Measurements from ENCODE around the gene SDK1.

SDK1 gene

DNA sequence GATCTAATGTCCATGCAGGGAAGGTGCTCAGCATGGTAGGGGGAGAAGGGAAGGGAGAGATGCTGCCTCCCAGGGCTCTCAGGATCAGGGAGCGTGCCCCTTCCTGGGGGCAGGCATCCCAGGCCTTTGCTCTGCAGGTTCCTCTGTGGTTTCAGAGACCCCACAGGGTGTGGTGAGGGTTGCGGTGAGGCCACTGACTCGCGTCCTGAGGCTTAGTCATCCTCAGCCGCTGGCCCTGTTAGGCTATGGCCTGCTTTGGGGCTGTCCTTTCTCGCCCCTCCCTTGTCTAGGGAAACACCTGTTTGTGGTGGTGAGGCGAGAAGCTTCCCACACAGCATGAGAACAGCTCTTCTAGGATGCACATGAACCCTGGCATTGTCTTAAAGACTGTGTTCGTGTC, 822.8 kb downstream of the SDK1 start:
- no peak for TF ChIP-seq CTCF (IDR thresholded peaks at IDR 0.05; ENCODE audit: low read depth, low read length)
- no peak for DNase-seq
- H3K36me3 ChIP-seq: no peaks in the 10 kb centered on the region
- no peak overlapping the region for H3K4me3 ChIP-seq (ENCODE audit: low read depth, low read length)
- H3K9me3 ChIP-seq: no peaks in the 10 kb centered on the region
- no peaks in the 10 kb centered on the region for H3K4me1 ChIP-seq
- no peaks in the 10 kb centered on the region for H3K27me3 ChIP-seq

- no peak for TF ChIP-seq CTCF (IDR thresholded peaks at IDR 0.05; ENCODE audit: low read depth, low read length)
- Histone ChIP-seq H3K36me3 (no peaks in the 10 kb centered on the region), H3K4me1 (no peaks in the 10 kb centered on the region), H3K27me3 (no peaks in the 10 kb centered on the region), H3K9me3 (no peaks in the 10 kb centered on the region; the same call in 1 of the 2 replicates), H3K4me3 (ENCODE audit: low read depth, low read length) (no peak overlapping the region)
- DNase-seq: no peak
These were observed 823.8 kb downstream of the SDK1 start for GRCh38 chr7:4124556-4125477.

DNA sequence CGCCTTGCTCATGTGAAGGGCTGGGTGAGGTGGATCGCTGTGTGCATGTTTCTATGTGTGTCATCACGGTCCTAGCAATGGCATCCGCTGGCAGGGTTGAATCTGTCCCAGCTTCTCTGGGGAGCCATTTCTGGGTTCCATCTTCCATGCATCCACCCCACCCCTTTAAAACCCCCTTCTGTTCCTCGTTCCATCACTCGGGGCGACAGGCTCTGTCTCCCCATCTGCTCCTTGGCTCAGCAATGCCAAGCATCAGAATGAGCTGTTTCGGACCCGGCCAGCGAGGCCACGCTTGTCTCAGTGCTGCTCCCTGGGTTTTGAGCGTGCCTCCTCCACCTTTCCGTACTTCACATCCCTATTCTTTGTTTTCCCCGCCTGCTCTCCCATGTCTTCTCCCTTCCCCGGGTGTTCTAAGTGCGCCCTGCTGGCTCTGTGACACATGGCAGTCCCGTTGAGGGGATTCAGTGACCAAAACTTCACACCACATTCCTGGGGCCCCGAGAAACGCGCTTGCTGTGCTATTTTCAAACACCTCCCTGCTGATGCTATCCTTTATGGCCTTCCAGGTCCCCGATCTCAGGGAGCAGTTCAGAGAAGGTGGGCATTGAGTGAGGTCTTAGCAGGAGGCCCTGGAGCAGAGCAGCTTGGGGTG, 827.0 kb downstream of the SDK1 start:
- no peaks in the 10 kb centered on the region; the same call in 1 of the 2 replicates for H3K9me3 ChIP-seq
- TF ChIP-seq CTCF (IDR thresholded peaks at IDR 0.05; ENCODE audit: low read depth, low read length): no peak
- H3K36me3 ChIP-seq: no peaks in the 10 kb centered on the region
- H3K4me3 ChIP-seq (ENCODE audit: low read depth, low read length): no peak overlapping the region
- H3K4me1 ChIP-seq: no peaks in the 10 kb centered on the region
- H3K27me3 ChIP-seq: no peaks in the 10 kb centered on the region
- no peak for DNase-seq

DNA sequence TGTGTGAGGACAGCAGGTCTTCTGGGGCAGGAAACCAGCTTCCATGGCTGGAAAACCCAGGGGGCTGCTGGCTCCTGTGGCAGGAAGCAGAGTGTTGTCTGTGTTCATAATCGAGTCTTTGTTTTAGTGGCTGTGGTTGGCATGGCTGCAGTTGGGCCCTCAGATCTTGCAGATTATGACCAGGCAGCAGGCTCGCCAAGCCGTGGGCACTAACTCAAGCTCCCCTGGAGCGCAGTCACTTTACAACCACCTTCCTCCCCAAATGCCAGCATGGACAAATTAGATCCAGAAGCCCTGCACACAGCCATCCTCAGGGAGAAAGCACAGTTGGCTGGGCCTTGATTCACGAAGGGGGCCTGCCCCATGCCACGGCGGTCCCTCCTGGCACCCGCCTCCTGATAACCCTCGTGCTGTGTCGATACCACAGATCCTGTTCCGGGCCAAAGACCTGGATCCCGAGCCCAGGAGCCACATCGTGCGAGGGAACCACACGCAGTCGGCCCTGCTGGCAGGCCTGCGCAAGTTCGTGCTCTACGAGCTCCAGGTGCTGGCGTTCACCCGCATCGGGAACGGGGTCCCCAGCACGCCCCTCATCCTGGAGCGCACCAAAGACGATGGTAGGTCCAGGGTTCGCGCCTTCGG, 828.5 kb downstream of the SDK1 start:
- no peak overlapping the region for H3K4me3 ChIP-seq (ENCODE audit: low read depth, low read length)
- no peaks in the 10 kb centered on the region for H3K27me3 ChIP-seq
- H3K36me3 ChIP-seq: no peaks in the 10 kb centered on the region
- no peak for DNase-seq
- TF ChIP-seq CTCF (IDR thresholded peaks at IDR 0.05; ENCODE audit: low read depth, low read length): no peak
- no peaks in the 10 kb centered on the region; the same call in 1 of the 2 replicates for H3K9me3 ChIP-seq
- no peaks in the 10 kb centered on the region for H3K4me1 ChIP-seq

DNA sequence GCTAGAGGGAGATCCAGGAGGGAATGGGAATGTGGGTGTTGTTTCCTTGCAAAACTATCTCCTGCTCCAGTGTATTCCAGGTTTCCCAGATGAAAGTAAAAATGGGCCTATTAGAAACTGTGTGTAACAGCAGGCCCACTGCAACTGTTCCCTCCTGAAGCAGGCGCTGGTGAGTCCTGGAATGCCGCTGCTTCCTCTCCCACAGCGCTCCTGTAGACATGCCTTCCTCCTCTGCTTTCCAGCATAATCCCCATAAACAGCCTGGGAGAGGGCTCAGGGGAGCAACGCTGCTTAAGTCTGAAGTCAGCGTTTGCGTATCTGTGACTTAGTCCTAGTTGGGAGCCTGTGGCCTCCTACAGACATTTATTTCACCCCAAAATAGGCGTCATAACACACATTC, 830.0 kb downstream of the SDK1 start:
- H3K27me3 ChIP-seq: no peaks in the 10 kb centered on the region
- no peaks in the 10 kb centered on the region for H3K36me3 ChIP-seq
- DNase-seq: no peak
- TF ChIP-seq CTCF (IDR thresholded peaks at IDR 0.05; ENCODE audit: low read depth, low read length): no peak
- H3K4me1 ChIP-seq: no peaks in the 10 kb centered on the region
- no peaks in the 10 kb centered on the region; the same call in 1 of the 2 replicates for H3K9me3 ChIP-seq
- H3K4me3 ChIP-seq (ENCODE audit: low read depth, low read length): no peak overlapping the region
